GM08714 (cell line): ENCODE data around the gene GON4L.
"Not testable (repeated sequence)": the region's sequence is repeated elsewhere in the genome, so short reads cannot be mapped to it uniquely, and the experiment has no call there.

Source experiments
- H3K4me3 ChIP-seq: fragments of 200-500 bp; sonication (Bioruptor generic); 2 replicates; pipeline ENCODE4 v1.5.1; 2014; ENCODE audit warnings: mild to moderate bottlenecking, low read length, inconsistent platforms
- ZNF274 ChIP-seq: IDR thresholded peaks from 2 replicates; pipeline ENCODE4 v1.6.1; 2012; ENCODE audit warnings: mild to moderate bottlenecking, low read depth, low read length

The GON4L gene

GRCh38 chr1:155859234-155859829, 2.3 kb upstream of the GON4L start, which contains the start of gene SYT11:
SYT11 (plus strand) TSS chr1:155859567; CDS start chr1:155859762, 195 bp downstream.
- H3K4me3 ChIP-seq, result peak within 1 kb of the TSS; percentile 64
- TF ChIP-seq ZNF274, result no peak

- H3K4me3 ChIP-seq, result peak overlapping the region; percentile 52
- no peak for TF ChIP-seq ZNF274
Observed at GRCh38 chr1:155858800-155859233, 1.8 kb upstream of the GON4L start.

- TF ChIP-seq ZNF274, result no peak
- peak overlapping the region; percentile 85 for H3K4me3 ChIP-seq
Observed at GRCh38 chr1:155856257-155856974, 598 bp downstream of the GON4L start.

- H3K4me3 ChIP-seq, result no peak overlapping the region
- TF ChIP-seq ZNF274, result no peak
Observed at GRCh38 chr1:155850345-155850744, 6.7 kb downstream of the GON4L start.

GRCh38 chr1:155847823-155848529, 9.0 kb downstream of the GON4L start:
- H3K4me3 ChIP-seq, result no peak overlapping the region
- TF ChIP-seq ZNF274, result no peak

- no peak for TF ChIP-seq ZNF274
- H3K4me3 ChIP-seq, result no peak overlapping the region
Observed at GRCh38 chr1:155844860-155845421, 12.1 kb downstream of the GON4L start.

- TF ChIP-seq ZNF274, result no peak
- H3K4me3 ChIP-seq, result no peak overlapping the region
Observed at GRCh38 chr1:155840386-155840785, 16.6 kb downstream of the GON4L start.

- no peak for TF ChIP-seq ZNF274
Observed at GRCh38 chr1:155835548-155835947, 21.5 kb downstream of the GON4L start.

GRCh38 chr1:155834927-155835399, 22.1 kb downstream of the GON4L start:
- H3K4me3 ChIP-seq, result not testable (repeated sequence)

More at GRCh38 chr1:155835548-155835947, 21.5 kb downstream of the GON4L start:
- no peak overlapping the region for H3K4me3 ChIP-seq

GRCh38 chr1:155834296-155834926, 22.6 kb downstream of the GON4L start:
- H3K4me3 ChIP-seq, result no peak overlapping the region
- TF ChIP-seq ZNF274, result no peak

GRCh38 chr1:155833665-155834295, 23.2 kb downstream of the GON4L start:
- no peak for TF ChIP-seq ZNF274
- no peak overlapping the region for H3K4me3 ChIP-seq

- no peak overlapping the region for H3K4me3 ChIP-seq
- TF ChIP-seq ZNF274, result no peak
Observed at GRCh38 chr1:155831279-155831976, 25.6 kb downstream of the GON4L start.

GRCh38 chr1:155827450-155827849, 29.6 kb downstream of the GON4L start:
- H3K4me3 ChIP-seq, result no peak overlapping the region
- TF ChIP-seq ZNF274, result no peak

- no peak overlapping the region for H3K4me3 ChIP-seq
- TF ChIP-seq ZNF274, result no peak
Observed at GRCh38 chr1:155816351-155816750, 40.7 kb downstream of the GON4L start.
